Measurements from ENCODE around the gene VAMP5. TPM values are rescaled to one million over a fixed set of nuclear protein-coding genes. Genes with fewer than 3 reads are reported as not detected.
A peak's percentile ranks its signal among the peaks of the same experiment; 100 is the strongest.
"Not testable (repeated sequence)": the region's sequence is repeated elsewhere in the genome, so short reads cannot be mapped to it uniquely, and the experiment has no call there.

Gene VAMP5
- total RNA-seq, 1 experiment from 2014 or later: 6.3 TPM

GRCh38 chr2:85558160-85558559 lies 26.1 kb upstream of the VAMP5 start:
- ChIA-PET POLR2A (no interaction called here), CTCF (no interaction called here)
- no peak for ATAC-seq
- Mint-ChIP-seq H3K27ac (no peak overlapping the region), H3K9me3 (no peaks in the 10 kb centered on the region), H3K4me3 (no peak overlapping the region), H3K27me3 (ENCODE audit: low read depth) (no peaks in the 10 kb centered on the region), H3K4me1 (peaks cover 6% of the 10 kb centered on the region), H3K36me3 (peaks cover 21% of the 10 kb centered on the region)
- DNase-seq (ENCODE audit: low spot score): no peak
- TF ChIP-seq USF1 (CRISPR knock-in tag; IDR thresholded peaks at IDR 0.05) (no peak), ATF1 (CRISPR knock-in tag; IDR thresholded peaks at IDR 0.05) (no peak), CTCF (IDR thresholded peaks at IDR 0.05) (no peak), GABPB1 (CRISPR knock-in tag; IDR thresholded peaks at IDR 0.05) (peak; percentile 12; the same call in 1 of the 2 replicates), ZBTB21 (CRISPR knock-in tag; IDR thresholded peaks at IDR 0.05; ENCODE audit: borderline replicate concordance) (no peak), IRF1 (CRISPR knock-in tag; IDR thresholded peaks at IDR 0.05) (no peak), USF2 (CRISPR knock-in tag; IDR thresholded peaks at IDR 0.05) (no peak)

GRCh38 chr2:85560403-85560726 lies 23.9 kb upstream of the VAMP5 start:
- not testable (repeated sequence) for H3K9me3 Mint-ChIP-seq; H3K27me3 Mint-ChIP-seq (ENCODE audit: low read depth); DNase-seq (ENCODE audit: low spot score); H3K4me1 Mint-ChIP-seq; ATAC-seq; H3K36me3 Mint-ChIP-seq
- CTCF ChIA-PET: interaction anchor here (0.9 to 2.6 kb wide), 5 partner anchors 9 to 374 kb away, joined by 5 to 26 read pairs (median 5); partner anchors contain the start of genes RNF181 and SH2D6
- H3K4me3 Mint-ChIP-seq: peak overlapping the region; percentile 94
- POLR2A ChIA-PET: interaction anchor here (0.5 to 4.1 kb wide), 9 partner anchors 8 to 162 kb away, joined by 3 to 19 read pairs (median 4); partner anchors contain the start of genes C2orf68 and MAT2A
- H3K27ac Mint-ChIP-seq: peak overlapping the region; percentile 89

GRCh38 chr2:85560812-85561279 lies 23.4 kb upstream of the VAMP5 start:
- no peaks in the 10 kb centered on the region for H3K9me3 Mint-ChIP-seq
- peaks cover 6% of the 10 kb centered on the region for H3K4me1 Mint-ChIP-seq
- CTCF ChIA-PET: interaction anchor here (0.9 to 2.6 kb wide), 7 partner anchors 10 to 375 kb away, joined by 3 to 26 read pairs (median 5); partner anchors contain the start of genes RNF181 and SH2D6
- H3K36me3 Mint-ChIP-seq: peaks cover 7% of the 10 kb centered on the region
- POLR2A ChIA-PET: interaction anchor here (0.5 to 4.1 kb wide), 13 partner anchors 9 to 219 kb away, joined by 3 to 19 read pairs (median 4); partner anchors contain the start of genes C2orf68, MAT2A and SH2D6
- H3K27me3 Mint-ChIP-seq (ENCODE audit: low read depth): peaks cover 6% of the 10 kb centered on the region; the same call in 1 of the 2 replicates
- ATAC-seq (peak; percentile 25), DNase-seq (ENCODE audit: low spot score) (no peak)
- peak overlapping the region; percentile 94 for H3K4me3 Mint-ChIP-seq
- H3K27ac Mint-ChIP-seq: peak overlapping the region; percentile 89
- TF ChIP-seq ZNF317 (CRISPR knock-in tag; IDR thresholded peaks at IDR 0.05; ENCODE audit: borderline replicate concordance, low read depth) (no peak), ZBTB43 (CRISPR knock-in tag; IDR thresholded peaks at IDR 0.05) (no peak), CDX4 (CRISPR knock-in tag; IDR thresholded peaks at IDR 0.05; ENCODE audit: borderline replicate concordance) (no peak), MAX (CRISPR knock-in tag; IDR thresholded peaks at IDR 0.05) (no peak), ESRRA (CRISPR knock-in tag; IDR thresholded peaks at IDR 0.05; ENCODE audit: borderline replicate concordance) (no peak), JAZF1 (CRISPR knock-in tag; IDR thresholded peaks at IDR 0.05) (no peak), ATF1 (CRISPR knock-in tag; IDR thresholded peaks at IDR 0.05) (no peak), ZNF281 (CRISPR knock-in tag; IDR thresholded peaks at IDR 0.05) (no peak), IRF2 (CRISPR knock-in tag; IDR thresholded peaks at IDR 0.05; ENCODE audit: borderline replicate concordance, low read depth) (no peak), ZMAT4 (CRISPR knock-in tag; IDR thresholded peaks at IDR 0.05) (no peak), NFYB (CRISPR knock-in tag; conservative IDR thresholded peaks at IDR 0.05; ENCODE audit: low read depth) (no peak), ZNF396 (CRISPR knock-in tag; IDR thresholded peaks at IDR 0.05; ENCODE audit: borderline replicate concordance) (no peak), FOXK1 (CRISPR knock-in tag; IDR thresholded peaks at IDR 0.05) (no peak), ATF3 (CRISPR knock-in tag; conservative IDR thresholded peaks at IDR 0.05) (no peak), MXD4 (CRISPR knock-in tag; IDR thresholded peaks at IDR 0.05; ENCODE audit: borderline replicate concordance) (no peak)
